GM19372 (cell line): ENCODE data around the gene TRIM63.
"Not testable (repeated sequence)": the region's sequence is repeated elsewhere in the genome, so short reads cannot be mapped to it uniquely, and the experiment has no call there.

Experiments
- ATAC-seq: cut with Tn5 transposase; IDR thresholded peaks from one replicate; pipeline ENCODE4 v1.9.1; 2021; ENCODE audit warnings: mild to moderate bottlenecking, low read depth, moderate library complexity; ENCODE audit not compliant: unreplicated experiment

Gene TRIM63

DNA sequence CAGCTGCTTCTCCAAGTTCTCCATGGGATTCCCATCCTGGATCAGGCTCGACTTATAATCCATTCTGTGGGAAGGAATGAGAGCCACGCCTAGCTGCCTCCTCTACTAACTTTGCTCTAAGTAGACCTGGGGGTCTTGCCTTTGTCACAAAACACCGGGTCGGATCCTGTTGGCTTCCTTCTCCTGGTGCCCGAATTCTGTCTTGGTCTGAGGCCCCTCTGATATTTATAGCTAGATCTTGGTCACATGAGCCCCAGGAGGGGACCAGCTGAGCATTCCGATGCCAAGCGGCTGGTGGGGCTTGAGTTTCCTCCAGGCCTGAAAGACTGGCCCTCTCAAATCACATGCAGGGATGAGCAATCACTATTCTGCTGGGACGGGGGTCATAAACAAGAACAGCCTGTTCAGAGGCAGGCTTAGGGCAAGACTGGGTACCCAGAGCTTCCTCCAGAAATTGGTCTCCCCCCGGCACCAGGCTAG, at the start of gene TRIM63:
Gene TRIM63 (minus strand): TSS at position 199 of the 480 bp plus-strand sequence. CDS start 136 bp downstream, at position 63.
- ATAC-seq, result no peak

DNA sequence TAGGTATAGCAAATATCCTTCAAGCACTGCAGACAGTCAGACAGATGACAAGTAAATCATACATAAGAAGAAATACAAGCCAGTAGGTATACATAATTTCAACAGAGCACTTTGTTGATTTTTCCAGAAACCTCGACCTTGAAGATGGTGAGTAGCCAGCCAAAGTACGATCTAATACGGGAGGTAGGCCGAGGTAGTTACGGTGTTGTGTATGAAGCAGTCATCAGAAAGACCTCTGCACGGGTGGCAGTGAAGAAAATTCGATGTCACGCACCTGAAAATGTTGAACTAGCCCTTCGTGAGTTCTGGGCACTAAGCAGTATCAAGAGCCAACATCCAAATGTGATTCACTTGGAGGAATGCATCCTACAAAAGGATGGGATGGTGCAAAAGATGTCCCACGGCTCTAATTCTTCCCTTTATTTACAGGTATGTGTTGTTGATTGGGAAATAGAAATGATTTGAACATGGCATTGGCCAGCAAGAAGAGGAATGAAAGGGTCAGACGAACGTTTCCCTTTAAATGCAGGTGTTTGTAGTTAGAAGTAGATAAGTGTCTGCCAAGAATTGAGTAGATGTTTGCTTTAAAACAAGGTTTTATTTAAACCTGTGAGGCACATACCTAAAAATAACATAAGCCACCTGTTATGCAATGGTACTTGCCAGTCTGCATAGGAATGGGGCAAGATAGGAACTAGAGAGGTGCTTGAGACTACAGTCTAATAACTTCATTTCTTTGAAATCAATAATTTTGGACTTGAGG, 46.9 kb upstream of the TRIM63 start:
- ATAC-seq, result no peak

DNA sequence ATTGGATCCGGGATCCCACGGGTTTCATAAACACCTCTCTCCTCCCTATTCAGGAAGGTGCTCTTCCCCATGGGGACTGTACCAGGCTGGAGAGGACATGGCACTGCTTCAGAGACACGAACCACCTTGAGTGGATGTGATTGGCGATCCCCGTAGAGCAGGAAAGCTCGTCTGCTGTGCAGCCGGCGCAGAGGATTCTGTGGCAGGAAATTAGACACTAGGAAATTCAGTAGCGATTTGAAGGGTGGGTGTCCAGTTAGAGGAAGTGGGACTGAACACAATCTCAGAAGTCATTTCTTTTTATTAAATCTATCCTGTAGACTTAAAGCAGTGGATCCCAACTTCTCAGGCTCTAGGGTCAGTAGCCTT, 45.0 kb upstream of the TRIM63 start:
- no peak for ATAC-seq

DNA sequence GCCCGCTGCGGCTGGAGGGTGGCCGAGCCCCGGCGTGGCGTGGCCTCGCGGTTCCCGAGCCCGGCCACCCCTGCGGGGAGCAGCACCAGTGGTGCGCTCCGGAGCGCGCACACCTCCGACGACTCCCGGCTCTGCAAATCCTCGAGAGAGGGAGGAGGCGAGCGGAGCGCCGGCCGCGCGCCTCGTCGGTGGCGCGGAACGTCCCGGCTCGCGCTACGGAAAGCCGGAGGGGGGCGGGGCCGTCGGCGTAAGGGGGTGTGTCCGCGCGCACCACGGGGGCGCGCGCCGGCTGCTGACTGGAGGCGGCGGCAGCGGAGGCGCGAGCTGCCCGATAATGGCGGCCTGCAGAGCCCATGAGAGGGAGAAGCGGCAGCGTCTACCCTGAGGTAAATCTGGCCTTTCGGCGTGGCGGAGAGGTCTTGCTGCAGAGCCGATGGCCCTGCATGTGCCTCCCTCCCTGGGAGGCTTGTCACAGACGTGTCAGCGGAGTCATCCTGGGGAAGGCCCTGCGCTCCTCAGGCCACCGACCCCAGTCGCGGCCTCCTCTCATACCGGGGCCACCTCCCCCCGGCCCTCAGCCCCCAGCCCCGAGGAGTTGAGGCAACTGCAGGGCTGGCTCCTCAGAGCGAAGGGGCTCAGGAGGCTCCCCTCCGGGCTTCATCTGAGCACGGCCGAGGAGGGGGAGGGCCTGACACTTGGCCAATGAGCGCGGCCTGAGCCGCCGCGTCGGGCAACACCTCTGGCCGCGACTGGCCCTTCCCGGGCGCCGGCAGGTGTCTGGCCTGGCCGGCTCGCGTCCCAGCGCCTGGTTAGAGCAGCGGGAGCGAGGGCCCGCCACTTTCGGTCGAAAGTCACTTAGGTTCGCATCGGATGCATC, 44.3 kb upstream of the TRIM63 start, which contains the start of gene PDIK1L:
Gene PDIK1L (plus strand): TSS at position 295 of the 877 bp plus-strand sequence. CDS start 2,485 bp downstream, outside the sequence.
- ATAC-seq, result peak; percentile 72

DNA sequence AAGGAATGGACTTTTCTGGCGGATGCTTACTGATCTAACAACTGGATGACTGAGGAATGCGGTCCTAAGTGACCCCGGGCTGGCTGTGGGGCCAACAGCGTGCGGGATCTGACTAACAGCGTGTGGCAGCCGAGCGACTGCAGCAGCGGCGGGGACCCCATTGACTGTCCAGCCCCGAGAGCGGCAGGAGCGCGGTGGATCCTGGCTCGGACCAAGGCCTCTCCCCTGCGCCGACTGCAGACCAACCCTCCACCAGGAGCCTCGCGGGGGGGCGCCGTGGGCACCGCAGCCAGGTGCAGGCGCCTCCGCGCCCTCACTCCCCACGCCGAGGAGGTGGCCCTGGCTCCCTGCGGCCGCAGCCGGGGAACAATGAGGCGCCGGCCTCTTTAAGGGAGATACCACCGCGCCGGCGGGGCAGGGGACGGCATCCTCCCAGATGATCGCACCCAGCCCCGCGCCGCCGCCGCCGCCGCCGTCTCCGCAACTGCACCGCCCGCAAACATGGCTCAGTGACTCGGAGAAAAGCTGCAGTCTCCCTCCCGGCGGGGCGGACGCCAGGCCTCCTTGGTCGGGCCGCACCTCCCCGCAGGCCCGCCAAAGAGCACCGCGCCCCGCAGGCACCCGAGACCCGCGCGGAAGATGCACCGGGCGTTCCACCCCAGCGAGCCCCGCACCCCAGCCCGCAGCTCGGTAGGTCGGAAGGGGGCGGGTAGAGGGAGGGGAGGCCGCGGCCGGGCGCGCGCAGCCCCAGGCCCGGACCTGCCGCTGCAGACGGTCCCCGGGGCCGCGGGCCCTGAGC, 43.5 kb upstream of the TRIM63 start:
- ATAC-seq, result peak; percentile 41

DNA sequence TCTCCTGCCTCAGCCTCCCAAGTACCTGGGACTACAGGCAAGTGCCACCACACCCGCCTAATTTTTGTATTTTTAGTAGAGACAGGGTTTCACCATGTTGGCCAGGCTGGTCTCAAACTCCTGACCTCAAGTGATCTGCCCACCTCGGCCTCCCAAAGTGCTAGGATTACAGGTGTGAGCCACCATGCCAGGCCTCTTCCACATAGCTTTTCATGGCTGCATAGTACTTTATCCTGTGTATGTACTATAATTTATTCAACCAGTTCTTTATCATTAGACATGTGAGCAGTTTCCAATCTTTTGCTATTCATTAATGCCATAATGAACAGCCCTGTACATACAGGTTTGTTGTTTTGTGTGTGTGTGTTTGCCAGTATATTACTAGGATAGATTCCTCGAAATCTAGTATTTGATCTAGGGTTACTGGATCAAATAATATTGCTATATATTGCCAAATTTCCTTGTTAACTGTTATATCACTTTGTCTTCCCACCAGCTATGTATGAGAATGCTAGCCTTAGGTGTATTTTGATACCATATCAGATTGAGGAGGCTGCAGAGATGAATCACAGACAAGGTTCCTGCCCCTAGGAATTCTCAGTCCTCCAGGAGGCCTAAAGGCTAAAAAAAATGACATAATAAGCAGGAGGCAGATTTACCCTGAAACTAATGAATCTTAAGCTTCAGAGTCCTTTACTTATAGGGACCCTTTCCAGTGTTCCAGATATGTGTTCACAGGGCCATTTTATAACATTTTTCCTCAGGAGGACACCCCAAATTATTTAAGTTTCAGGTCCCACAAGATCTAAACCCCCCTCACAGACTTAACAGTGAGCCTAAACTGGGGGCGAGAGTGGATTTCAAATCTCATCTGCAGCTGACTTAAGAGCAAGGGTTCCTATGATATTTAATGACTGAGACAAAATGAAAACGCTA, 42.1 kb upstream of the TRIM63 start:
- no peak for ATAC-seq

DNA sequence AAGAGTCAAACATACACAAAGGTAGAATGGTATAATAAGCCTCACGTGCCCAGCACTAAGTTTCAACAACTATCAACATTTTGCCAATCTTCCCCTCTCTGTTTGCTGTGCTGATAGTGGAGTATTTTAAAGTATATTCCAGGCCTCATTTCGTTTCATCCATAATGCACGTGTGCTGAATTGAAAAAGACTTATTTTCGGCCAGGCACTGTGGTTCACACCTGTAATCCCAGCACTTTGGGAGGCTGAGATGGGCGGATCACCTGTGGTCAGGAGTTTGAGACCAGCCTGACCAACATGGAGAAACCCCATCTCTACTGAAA, 37.8 kb upstream of the TRIM63 start:
- ATAC-seq, result not testable (repeated sequence)

DNA sequence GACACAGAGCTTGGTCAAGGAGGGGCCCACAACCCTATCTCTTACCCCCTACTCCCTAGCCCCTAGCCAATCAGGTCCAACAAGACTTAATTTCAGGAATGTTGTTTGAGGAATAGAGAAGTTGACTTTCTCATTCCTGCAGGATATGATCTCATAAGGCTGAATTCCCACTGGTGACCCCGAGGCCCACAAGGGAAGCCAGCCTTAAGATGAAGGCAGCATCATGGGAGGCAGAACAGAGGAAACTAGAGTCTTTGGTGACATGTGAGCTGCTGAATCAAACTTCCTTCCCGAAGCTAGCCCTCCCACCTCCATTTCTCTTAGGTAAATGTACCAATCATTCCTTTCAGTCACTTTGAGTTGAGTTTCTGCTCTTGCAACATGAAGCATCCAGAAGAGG, 35.1 kb upstream of the TRIM63 start:
- no peak for ATAC-seq

DNA sequence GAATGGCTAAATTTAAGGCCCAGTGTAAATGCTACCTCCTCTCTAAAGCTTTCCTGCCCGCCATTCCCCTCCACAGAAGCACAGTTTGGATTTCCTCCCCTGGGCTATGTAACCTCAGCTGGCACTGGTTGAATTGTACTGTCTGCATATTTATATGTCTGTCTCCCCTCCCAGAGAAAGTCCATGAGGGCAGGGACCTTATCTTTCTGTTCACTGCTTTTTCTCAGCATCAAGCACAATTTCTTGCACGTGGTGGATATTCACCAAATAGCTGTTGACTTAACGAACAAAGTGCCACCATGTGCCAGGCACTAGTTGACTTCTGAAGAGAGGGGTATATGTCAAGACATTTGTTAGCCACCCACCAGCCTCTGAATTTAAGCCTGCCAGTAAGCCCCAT, 34.7 kb upstream of the TRIM63 start:
- ATAC-seq, result no peak

DNA sequence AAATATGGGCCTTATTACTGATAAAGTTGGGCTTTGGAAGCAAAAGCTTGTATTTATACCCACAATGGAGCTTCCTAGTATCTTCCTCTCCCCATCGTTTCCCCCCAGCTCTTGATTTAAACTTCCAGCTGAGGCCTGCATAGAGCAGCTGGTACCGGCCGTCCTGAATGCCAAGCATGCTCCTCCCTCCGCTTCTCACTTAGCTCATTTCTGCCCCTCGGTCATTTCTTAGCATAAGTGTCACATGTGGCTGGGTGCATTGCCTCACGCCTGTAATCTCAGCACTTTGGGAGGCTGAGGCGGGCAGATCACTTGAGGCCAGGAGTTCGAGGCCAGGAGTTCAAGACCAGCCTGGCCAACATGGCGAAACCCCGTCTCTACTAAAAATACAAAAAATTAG, 32.8 kb upstream of the TRIM63 start:
- not testable (repeated sequence) for ATAC-seq

DNA sequence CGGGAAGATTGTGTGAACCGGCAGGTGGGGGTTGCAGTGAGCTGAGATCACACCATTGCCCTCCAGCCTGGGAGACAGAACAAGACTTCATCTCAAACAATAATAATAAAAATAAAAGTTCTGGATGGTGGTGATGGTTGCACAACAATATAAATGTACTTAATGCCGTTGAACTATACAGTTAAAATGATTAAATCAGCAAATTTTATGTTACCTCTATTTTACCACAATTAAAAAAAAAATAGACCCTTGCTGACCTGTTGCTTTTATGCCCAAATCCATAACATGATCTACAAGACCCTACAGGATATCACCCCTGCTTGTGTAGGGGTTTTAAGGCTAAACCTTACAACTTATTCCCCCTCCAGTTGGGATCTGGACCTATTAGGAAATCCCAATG, 32.4 kb upstream of the TRIM63 start:
- ATAC-seq, result no peak

DNA sequence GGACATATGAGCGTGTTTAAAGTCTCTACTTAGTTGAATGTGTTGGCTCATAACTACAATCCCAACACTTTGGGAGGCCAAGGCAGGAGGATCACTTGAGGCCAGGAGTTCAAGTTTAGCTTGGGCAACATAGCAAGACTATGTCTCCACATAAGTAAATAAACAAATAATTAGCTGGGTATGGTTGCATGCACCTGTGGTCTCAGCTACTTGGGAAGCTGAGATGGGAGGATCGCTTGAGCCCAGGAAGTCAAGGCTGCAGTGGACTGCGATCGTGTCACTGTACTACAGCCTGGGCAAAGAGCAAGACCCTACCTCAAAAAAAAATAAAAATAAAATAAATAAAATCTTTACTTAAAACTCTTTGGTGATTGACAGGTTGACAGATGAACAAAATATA, 31.2 kb upstream of the TRIM63 start:
- no peak for ATAC-seq

DNA sequence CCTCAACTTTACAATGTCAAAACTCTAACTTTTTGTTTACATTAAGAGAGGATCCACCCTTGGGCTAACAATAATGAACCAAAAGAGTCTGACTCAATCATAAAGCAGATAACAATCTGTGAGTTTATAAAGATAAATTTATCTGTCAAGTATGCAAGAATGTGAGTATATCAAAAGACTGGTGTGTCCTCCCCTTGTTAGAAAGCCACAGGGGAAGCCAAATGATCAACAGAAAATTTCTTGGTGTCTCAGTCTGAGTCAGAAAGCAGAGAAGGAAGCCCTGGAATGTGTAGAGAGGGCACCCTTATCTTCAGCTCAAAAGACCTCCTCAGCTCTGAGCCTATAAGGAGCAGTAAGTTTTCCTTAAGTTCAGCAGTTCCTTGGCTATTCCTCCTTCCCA, 30.3 kb upstream of the TRIM63 start:
- no peak for ATAC-seq

DNA sequence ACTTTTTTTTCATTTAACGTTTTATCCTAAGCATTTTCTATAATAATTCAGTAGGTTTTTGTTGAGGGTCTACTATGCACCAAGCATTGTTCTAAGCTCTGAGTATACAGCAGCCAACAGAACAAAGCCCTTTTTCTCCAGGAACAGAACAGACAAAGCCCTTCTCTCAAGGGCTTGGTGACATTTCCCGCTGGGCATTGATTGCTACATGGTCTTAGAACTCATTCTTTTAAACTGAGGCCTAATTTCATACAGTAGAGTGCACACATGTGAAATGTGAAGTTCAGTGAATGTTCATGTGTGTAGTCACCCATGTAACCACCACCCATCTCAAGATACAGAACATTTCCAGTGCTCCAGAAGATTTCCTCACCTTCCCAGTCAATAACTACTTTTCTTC, 29.0 kb upstream of the TRIM63 start:
- no peak for ATAC-seq

DNA sequence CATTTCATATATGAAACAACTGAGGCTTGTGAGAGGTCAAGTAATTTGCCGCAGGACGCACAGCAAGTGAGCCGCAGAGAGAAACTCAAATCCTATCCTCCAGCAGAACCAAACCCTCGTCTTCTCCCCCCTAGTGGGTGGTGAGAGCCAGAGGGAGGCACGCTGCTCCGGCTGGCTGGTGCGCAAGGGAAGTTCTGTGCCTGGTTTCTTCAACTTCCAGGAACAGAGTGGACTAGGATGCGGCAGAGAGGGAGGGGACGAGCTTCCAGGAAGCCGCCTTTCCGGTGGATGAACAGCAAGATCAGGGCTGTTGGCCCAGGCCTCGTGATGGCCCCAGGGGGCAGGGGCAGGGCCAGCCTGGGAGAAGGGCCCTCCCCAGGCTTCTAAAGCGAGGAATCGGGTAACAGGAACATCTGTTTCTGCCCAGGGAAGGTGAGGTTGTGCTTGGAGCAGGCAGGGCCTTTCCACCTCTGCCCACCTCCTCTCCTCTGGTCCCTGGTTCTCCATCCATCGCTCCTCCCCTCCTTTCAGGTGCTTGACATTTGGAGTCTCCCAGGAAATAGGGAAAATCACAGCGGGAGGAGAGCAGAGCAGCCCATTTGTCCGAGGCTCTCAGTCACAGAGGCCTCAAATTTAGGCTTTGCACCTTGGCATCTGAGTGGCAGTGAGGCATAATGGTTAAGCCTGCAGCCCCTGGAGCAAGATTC, 27.4 kb upstream of the TRIM63 start:
- no peak for ATAC-seq

DNA sequence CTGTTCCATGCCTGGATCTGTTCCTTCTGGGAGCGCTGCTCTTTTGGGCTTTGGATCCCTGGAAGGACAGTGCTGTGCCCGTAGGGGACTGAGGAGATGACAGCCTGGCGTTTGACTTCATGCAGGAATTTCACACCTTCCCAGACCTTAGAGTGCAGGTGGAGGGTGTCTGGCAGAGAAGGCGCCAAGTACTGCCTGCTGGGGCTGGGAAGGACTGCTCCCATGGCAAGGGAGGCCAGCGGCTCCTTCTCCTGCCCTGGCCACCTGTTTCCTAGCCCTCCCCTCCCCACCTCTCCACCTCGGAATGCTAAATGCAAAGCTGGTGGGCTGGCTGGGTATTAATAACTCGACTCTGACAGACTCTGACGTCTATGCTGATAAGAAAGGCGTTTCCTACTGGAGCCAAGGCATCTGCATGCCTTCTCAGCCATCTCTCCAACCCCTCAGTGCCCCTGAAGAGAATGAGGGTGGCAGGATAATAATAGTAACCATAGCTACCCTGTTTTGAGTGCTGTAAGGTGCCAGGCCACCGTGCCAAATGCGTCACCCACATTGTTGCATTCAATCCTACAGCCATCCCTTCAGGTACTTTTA, 26.7 kb upstream of the TRIM63 start:
- no peak for ATAC-seq

DNA sequence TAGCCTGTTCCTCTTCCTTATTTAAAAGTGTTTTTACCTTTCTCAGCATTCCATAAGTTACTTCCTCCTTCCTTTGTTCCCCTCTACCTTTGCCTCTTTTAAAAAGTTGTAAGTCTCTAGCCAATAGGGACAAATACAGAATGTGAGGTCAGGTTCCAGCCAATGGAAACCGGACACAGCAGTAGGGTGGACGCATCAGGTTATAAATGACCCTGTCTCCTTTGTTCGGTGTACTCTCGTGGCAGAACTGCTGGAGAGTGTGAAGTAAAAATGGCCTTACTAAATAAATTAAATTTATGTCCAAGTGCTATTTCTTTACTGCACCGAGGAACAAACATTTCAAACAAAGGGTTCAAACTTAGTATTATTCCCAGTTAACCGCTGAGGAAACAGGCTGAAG, 26.1 kb upstream of the TRIM63 start:
- not testable (repeated sequence) for ATAC-seq

DNA sequence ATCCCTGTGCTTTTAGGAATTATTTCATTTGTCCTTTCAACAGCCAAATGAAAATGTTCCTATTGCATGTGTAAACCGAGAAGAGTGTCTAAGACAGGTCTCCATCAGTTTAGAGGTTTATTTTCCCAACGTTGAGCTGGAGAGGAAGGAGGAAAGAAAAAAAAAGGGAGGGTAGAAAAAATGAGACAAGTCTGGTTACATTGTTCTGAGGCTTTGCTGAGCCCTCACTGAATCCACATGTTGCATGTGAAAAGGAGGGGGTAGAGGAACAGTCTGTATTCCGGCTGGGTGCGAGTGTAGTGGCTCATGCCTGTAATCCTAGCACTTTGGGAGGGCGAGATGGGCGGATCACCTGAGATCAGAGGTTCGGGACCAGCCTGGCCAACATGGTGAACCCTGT, 25.0 kb upstream of the TRIM63 start:
- no peak for ATAC-seq

DNA sequence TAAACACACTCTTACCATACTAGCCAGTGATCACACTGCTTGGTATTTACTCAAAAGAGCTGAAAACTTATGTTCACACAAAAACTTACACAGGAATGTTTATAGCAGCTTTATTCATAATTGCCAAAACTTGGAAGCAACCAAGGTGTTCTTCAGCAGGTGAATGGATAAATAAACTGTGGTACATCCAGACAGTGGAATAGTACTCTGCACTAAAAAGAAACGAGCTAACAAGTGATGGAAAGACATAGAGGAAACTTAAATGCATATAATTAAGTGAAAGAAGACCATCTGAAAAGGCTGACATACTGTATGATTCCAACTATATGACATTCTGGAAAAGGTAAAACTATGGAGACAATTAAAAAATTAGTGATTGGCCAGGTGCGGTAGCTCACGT, 23.5 kb upstream of the TRIM63 start:
- no peak for ATAC-seq
